Testis (tissue), 2 donors: ENCODE measurements around the gene ETV5.

Experiments
- CTCF ChIP-seq, 3 experiments: fragments of 450-650 bp in 2 of 3; fragments of 200-600 bp in 1 of 3; sonication (generic) in 1 of 3; IDR thresholded peaks; one replicate each; pipeline ENCODE4 v1.5.1; 2016 to 2019; ENCODE audit warnings: antibody characterized with exemption in 3 of 3, mild to moderate bottlenecking in 2 of 3, moderate library complexity in 1 of 3
- POLR2A ChIP-seq: fragments of 450-650 bp; IDR thresholded peaks from one replicate; pipeline ENCODE4 v1.6.1; 2017; ENCODE audit warnings: antibody characterized with exemption, mild to moderate bottlenecking, moderate library complexity

GRCh38 chr3:186042036-186042435 lies 66.9 kb downstream of the ETV5 start:
- no peak for TF ChIP-seq CTCF (IDR thresholded peaks at IDR 0.05)
- TF ChIP-seq POLR2A = no peak
